ENCODE data around the gene SERGEF. TPM values are rescaled to one million over a fixed set of nuclear protein-coding genes. Genes with fewer than 3 reads are reported as not detected.

The SERGEF gene
- total and polyA plus RNA-seq, 5 donors from 2014 or later: 40.4 to 81.5 (median 77.0) TPM

DNA sequence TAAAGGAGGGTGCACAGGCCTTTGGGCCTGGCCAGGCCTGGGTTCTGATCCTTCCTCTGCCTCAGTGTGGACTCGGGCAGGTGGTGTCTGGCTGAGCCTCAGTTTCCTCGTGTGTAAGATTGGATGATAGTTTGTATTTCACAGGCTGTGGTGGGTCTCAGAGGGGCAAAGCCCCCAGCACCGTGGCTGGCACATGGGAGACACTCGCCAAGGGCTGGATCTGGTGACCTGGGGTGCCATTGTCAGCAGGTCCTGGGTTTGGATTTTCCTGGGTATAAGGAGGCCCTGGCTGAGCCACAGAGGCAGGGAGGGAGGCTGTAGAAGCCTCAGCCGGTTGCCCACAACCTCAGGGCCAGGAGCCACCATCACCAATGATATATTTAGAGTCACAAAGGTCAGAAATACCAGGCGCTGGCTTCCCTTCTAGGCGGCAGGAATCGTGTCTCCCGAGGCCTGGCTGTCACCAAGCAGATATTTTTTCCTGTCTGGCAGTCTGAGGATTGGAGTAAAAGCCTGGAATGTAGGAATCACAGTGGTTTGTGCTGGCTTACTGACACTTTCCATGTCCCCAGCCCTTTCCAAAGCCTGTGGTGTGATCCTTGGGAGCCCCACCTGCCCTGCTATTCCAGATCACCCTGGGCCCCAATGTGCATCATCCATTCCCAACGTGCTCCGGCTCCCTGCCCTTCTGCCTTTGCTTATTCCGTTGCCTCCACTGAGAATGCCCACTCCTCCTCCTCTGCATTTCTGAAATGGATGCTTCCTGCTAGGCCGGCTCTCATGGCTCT lies 262.6 kb downstream of the SERGEF start:
- Mint-ChIP-seq H3K4me1 (no peaks in the 10 kb centered on the region), H3K4me3 (no peak overlapping the region), H3K9me3 (no peaks in the 10 kb centered on the region), H3K36me3 (no peaks in the 10 kb centered on the region), H3K27ac (no peak overlapping the region), H3K27me3 (peaks cover 7% of the 10 kb centered on the region)
- Histone ChIP-seq H3K27me3 (ENCODE audit: control insufficient read depth, insufficient read depth, low read length) (no peaks in the 10 kb centered on the region), H3K4me1 (ENCODE audit: control insufficient read depth, insufficient read depth, low read length, poor library complexity, severe bottlenecking) (no peaks in the 10 kb centered on the region), H3K36me3 (ENCODE audit: control insufficient read depth, insufficient read depth, low read length) (no peaks in the 10 kb centered on the region), H3K9me3 (ENCODE audit: control insufficient read depth in 2 of 2, low read length in 2 of 2) (no peaks in the 10 kb centered on the region), H3K4me3 (ENCODE audit: low read depth, low read length) (no peak overlapping the region), H3K27ac (ENCODE audit: insufficient read depth, low read length, poor library complexity, severe bottlenecking) (no peak overlapping the region)
- DNase-seq: no peak
- no peak for ATAC-seq (ENCODE audit: low read depth in 2 of 2)

DNA sequence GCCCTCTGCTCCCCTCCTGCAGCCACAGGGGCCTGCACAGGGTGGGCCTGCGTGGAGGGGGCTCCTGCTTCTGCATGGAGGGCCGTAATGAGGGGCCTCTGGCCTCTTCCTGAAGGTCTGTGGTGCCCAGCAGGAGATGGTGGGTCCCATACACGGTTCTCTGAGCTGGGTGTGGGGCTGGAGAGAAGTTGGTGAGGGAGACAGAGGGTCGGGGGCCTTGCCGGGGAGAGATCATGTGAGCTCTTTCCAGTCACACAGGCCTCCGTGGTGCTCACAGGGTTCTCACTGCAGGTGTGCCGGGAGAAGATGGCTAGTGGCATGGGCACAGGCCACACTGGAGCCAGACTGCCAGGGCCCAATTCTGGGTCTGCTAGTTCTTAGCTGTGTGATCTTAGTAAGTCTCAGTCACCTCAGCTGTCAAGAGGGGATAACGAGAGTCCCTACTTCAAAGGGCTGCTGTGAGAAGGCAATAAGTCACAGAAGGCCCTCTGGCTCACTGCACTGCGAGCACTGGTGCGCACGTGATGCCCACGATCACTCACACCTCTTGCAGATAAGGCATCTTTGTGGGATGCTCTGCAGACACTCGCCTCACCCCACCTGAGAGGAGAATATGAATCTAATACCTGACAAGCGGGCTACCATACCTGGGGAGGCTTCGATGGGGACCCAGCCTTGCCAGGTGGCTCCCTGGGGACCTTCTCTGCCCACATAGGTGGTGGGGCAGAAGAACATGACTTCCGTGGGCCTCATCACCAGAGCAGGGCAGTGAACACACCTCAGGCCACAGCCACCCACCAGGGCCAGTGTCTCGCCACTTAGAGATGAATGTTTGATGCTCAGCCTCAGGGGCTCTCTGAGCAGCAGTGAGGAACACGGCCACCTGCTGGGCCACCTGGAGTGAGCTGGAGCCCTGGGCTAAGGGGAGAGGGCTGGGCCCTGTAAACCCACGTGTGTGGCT lies 263.8 kb downstream of the SERGEF start:
- H3K4me1 Mint-ChIP-seq: no peaks in the 10 kb centered on the region
- H3K27me3 Mint-ChIP-seq: peaks cover 4% of the 10 kb centered on the region
- no peaks in the 10 kb centered on the region for H3K9me3 Mint-ChIP-seq
- Histone ChIP-seq H3K36me3 (ENCODE audit: control insufficient read depth, insufficient read depth, low read length) (no peaks in the 10 kb centered on the region), H3K4me3 (ENCODE audit: low read depth, low read length) (no peak overlapping the region), H3K4me1 (ENCODE audit: control insufficient read depth, insufficient read depth, low read length, poor library complexity, severe bottlenecking) (no peaks in the 10 kb centered on the region), H3K27me3 (ENCODE audit: control insufficient read depth, insufficient read depth, low read length) (no peaks in the 10 kb centered on the region), H3K27ac (ENCODE audit: insufficient read depth, low read length, poor library complexity, severe bottlenecking) (no peak overlapping the region), H3K9me3 (ENCODE audit: control insufficient read depth in 2 of 2, low read length in 2 of 2) (no peaks in the 10 kb centered on the region)
- H3K36me3 Mint-ChIP-seq: no peaks in the 10 kb centered on the region
- no peak for DNase-seq
- H3K4me3 Mint-ChIP-seq: no peak overlapping the region
- ATAC-seq (ENCODE audit: low read depth in 2 of 2): no peak
- H3K27ac Mint-ChIP-seq: no peak overlapping the region

DNA sequence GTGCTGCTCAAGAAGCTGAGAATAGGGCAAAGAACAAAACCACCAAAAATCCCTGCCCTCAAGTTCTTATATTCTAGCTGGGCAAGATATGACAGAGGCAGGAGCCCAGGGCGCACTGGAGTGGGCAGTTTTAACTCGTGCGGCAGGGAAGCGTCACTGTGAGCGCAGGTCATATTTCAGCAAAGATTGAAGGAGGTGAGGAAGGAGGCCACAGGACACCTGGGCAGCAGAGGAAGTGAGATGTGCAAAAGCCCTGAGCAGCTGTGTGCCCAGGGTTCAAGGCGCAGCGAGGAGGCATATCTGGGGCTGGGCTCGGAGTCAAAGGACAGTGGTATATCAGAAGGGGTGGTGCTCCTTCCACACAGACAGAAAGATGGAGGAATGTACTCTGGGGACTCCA lies 264.8 kb downstream of the SERGEF start:
- DNase-seq (no peak), ATAC-seq (ENCODE audit: low read depth in 2 of 2) (no peak)
- Histone ChIP-seq H3K27me3 (ENCODE audit: control insufficient read depth, insufficient read depth, low read length) (no peaks in the 10 kb centered on the region), H3K9me3 (ENCODE audit: control insufficient read depth in 2 of 2, low read length in 2 of 2) (no peaks in the 10 kb centered on the region), H3K4me1 (ENCODE audit: control insufficient read depth, insufficient read depth, low read length, poor library complexity, severe bottlenecking) (no peaks in the 10 kb centered on the region), H3K36me3 (ENCODE audit: control insufficient read depth, insufficient read depth, low read length) (no peaks in the 10 kb centered on the region), H3K27ac (ENCODE audit: insufficient read depth, low read length, poor library complexity, severe bottlenecking) (no peak overlapping the region), H3K4me3 (ENCODE audit: low read depth, low read length) (no peak overlapping the region)
- H3K36me3 Mint-ChIP-seq: no peaks in the 10 kb centered on the region
- H3K27me3 Mint-ChIP-seq: peaks cover 4% of the 10 kb centered on the region
- H3K4me3 Mint-ChIP-seq: no peak overlapping the region
- H3K9me3 Mint-ChIP-seq: no peaks in the 10 kb centered on the region
- H3K4me1 Mint-ChIP-seq: no peaks in the 10 kb centered on the region
- H3K27ac Mint-ChIP-seq: no peak overlapping the region

DNA sequence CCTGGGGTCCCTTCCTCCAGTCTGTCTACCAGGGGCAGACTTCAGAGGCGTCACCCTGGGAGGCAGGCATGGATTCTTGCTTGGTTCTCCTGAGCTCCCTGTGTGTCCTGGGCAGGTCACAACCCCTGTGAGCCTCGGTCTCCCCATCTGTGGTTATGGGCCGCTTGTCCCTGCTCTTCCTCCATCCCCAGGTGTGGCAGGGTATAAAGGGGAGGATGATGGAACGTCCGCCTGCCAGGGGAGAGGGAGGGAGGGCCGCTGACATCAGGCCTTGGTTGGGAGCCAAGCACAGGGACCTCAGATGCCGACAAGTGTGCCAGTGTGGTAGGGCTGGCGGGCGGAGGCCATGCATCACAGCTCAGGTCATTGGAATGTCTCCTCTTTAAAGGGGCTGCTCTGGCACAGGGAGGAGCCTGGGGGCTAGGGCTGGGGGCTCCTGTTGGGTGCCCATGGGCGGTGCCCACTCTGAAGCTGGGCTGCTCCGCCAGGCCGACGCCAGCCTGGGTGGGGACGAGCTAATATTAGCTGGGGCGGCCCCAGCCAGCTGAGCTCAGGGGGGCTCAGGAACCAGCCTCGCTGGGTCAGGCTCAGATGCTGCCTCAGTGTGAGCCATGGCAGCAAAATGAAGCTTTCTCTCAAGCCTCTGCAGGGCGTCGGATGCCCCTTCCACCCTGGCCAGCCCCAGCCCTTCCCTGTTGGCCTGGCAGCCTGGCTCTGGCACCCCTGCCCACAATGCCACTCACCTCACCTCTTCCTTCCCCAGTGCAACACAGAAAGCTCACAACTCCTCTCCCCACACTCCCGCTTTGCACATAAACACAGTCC lies 265.5 kb downstream of the SERGEF start:
- H3K27me3 Mint-ChIP-seq: peaks cover 4% of the 10 kb centered on the region
- no peak overlapping the region for H3K27ac Mint-ChIP-seq
- Histone ChIP-seq H3K9me3 (ENCODE audit: control insufficient read depth in 2 of 2, low read length in 2 of 2) (no peaks in the 10 kb centered on the region), H3K27ac (ENCODE audit: insufficient read depth, low read length, poor library complexity, severe bottlenecking) (no peak overlapping the region), H3K27me3 (ENCODE audit: control insufficient read depth, insufficient read depth, low read length) (no peaks in the 10 kb centered on the region), H3K4me1 (ENCODE audit: control insufficient read depth, insufficient read depth, low read length, poor library complexity, severe bottlenecking) (no peaks in the 10 kb centered on the region), H3K36me3 (ENCODE audit: control insufficient read depth, insufficient read depth, low read length) (no peaks in the 10 kb centered on the region), H3K4me3 (ENCODE audit: low read depth, low read length) (no peak overlapping the region)
- H3K4me3 Mint-ChIP-seq: no peak overlapping the region
- ATAC-seq (ENCODE audit: low read depth in 2 of 2) (no peak), DNase-seq (no peak)
- no peaks in the 10 kb centered on the region for H3K9me3 Mint-ChIP-seq
- no peaks in the 10 kb centered on the region for H3K36me3 Mint-ChIP-seq
- H3K4me1 Mint-ChIP-seq: no peaks in the 10 kb centered on the region

DNA sequence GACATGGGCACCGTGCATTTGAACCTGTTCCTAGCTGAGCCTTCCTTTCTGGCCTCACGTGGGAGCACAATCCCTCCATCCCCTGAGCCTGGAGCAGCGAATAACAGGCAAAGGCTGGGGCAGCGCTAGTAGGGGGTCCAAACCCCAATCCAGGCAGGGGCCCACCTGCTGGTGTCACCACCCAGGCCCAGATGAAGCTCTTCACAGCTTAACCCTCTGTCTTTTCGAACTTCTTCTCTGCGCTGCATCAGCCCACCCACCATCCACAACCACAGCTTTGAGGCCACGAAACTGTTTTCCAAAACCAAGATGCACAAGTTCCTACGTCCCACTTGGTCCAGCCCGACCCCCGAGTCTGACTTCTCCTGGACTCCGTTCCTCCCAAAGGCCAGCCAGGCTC lies 266.8 kb downstream of the SERGEF start:
- Mint-ChIP-seq H3K27me3 (peaks cover 12% of the 10 kb centered on the region), H3K27ac (no peak overlapping the region), H3K9me3 (no peaks in the 10 kb centered on the region), H3K4me3 (no peak overlapping the region), H3K36me3 (no peaks in the 10 kb centered on the region), H3K4me1 (no peaks in the 10 kb centered on the region)
- H3K4me3 ChIP-seq (ENCODE audit: low read depth, low read length): no peak overlapping the region
- H3K9me3 ChIP-seq (ENCODE audit: control insufficient read depth in 2 of 2, low read length in 2 of 2): no peaks in the 10 kb centered on the region
- H3K36me3 ChIP-seq (ENCODE audit: control insufficient read depth, insufficient read depth, low read length): no peaks in the 10 kb centered on the region
- no peaks in the 10 kb centered on the region for H3K4me1 ChIP-seq (ENCODE audit: control insufficient read depth, insufficient read depth, low read length, poor library complexity, severe bottlenecking)
- ATAC-seq (ENCODE audit: low read depth in 2 of 2) (no peak), DNase-seq (no peak)
- no peaks in the 10 kb centered on the region for H3K27me3 ChIP-seq (ENCODE audit: control insufficient read depth, insufficient read depth, low read length)
- no peak overlapping the region for H3K27ac ChIP-seq (ENCODE audit: insufficient read depth, low read length, poor library complexity, severe bottlenecking)

DNA sequence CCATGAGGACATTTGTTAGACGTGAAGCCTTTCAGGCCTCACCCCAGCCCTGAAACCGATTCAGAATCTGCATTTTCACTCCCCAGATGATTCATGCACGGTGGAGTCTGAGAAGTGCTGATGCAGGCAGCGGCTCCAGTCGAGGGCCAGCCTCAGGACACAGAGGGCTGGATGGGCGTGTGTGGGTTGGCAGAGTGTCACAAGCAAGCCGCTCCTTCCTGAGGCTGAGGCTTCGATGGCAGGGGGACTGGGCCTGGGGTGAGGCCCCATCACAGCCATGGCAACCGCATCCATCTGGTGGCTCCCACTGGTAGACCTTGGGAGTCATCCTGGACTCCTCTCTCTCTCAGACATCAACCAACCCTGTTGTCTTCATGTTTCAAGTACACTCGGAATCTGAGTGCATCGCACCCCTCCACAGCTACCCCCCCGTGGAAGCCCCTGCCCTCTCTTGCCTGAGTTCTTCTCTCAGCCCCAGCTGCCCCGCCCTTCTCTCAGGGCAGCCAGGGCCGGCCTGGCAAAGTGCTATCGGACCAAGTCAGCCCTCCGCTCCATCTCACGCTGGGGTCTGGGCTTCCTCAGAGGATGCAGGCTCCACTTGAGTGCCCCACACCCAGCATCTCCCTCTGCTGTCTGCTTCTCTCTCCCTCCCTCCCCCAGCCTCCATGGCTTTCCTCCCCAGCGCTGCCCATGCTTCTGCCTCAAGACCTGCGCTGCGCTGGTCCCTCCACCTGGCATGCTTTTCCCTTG lies 267.6 kb downstream of the SERGEF start:
- H3K4me3 ChIP-seq (ENCODE audit: low read depth, low read length): no peak overlapping the region

More for the DNA sequence above, 267.6 kb downstream of the SERGEF start:
- Histone ChIP-seq H3K36me3 (ENCODE audit: control insufficient read depth, insufficient read depth, low read length) (no peaks in the 10 kb centered on the region), H3K27ac (ENCODE audit: insufficient read depth, low read length, poor library complexity, severe bottlenecking) (no peak overlapping the region), H3K4me1 (ENCODE audit: control insufficient read depth, insufficient read depth, low read length, poor library complexity, severe bottlenecking) (no peaks in the 10 kb centered on the region), H3K9me3 (ENCODE audit: control insufficient read depth in 2 of 2, low read length in 2 of 2) (no peaks in the 10 kb centered on the region), H3K27me3 (ENCODE audit: control insufficient read depth, insufficient read depth, low read length) (no peaks in the 10 kb centered on the region)
- H3K36me3 Mint-ChIP-seq: no peaks in the 10 kb centered on the region
- no peak for ATAC-seq (ENCODE audit: low read depth in 2 of 2)
- no peak overlapping the region for H3K4me3 Mint-ChIP-seq
- peaks cover 17% of the 10 kb centered on the region for H3K27me3 Mint-ChIP-seq
- no peaks in the 10 kb centered on the region for H3K4me1 Mint-ChIP-seq
- H3K27ac Mint-ChIP-seq: no peak overlapping the region
- no peak for DNase-seq
- no peaks in the 10 kb centered on the region for H3K9me3 Mint-ChIP-seq
